GM18907 (cell line): Measurements from ENCODE around the gene UBE3C.
"Not testable (repeated sequence)": the region's sequence is repeated elsewhere in the genome, so short reads cannot be mapped to it uniquely, and the experiment has no call there.

Experiments used
- ATAC-seq: cut with Tn5 transposase; IDR thresholded peaks from one replicate; pipeline ENCODE4 v1.9.1; 2021; ENCODE audit warnings: mild to moderate bottlenecking, moderate library complexity; ENCODE audit not compliant: unreplicated experiment

UBE3C gene

GRCh38 chr7:157235357-157236333 is 96.9 kb downstream of the UBE3C start:
- ATAC-seq: no peak

- no peak for ATAC-seq
Measured at GRCh38 chr7:157238087-157238486, 99.4 kb downstream of the UBE3C start.

GRCh38 chr7:157239571-157240270 is 101.0 kb downstream of the UBE3C start:
- no peak for ATAC-seq

GRCh38 chr7:157241631-157242030 is 102.9 kb downstream of the UBE3C start:
- ATAC-seq: no peak

- no peak for ATAC-seq
Measured at GRCh38 chr7:157244516-157245294, 106.0 kb downstream of the UBE3C start.

- no peak for ATAC-seq
Measured at GRCh38 chr7:157246052-157246451, 107.3 kb downstream of the UBE3C start.

- ATAC-seq: no peak
Measured at GRCh38 chr7:157248659-157249058, 109.9 kb downstream of the UBE3C start.

- peak; percentile 69 for ATAC-seq
Measured at GRCh38 chr7:157250605-157251228, 112.0 kb downstream of the UBE3C start.

- not testable (repeated sequence) for ATAC-seq
Measured at GRCh38 chr7:157251817-157252216, 113.1 kb downstream of the UBE3C start.

GRCh38 chr7:157253850-157254249 is 115.1 kb downstream of the UBE3C start:
- no peak for ATAC-seq

GRCh38 chr7:157254781-157255180 is 116.1 kb downstream of the UBE3C start:
- not testable (repeated sequence) for ATAC-seq

- ATAC-seq: no peak
Measured at GRCh38 chr7:157255201-157255606, 116.5 kb downstream of the UBE3C start.

GRCh38 chr7:157263156-157263555 is 124.4 kb downstream of the UBE3C start:
- no peak for ATAC-seq

- ATAC-seq: no peak
Measured at GRCh38 chr7:157265051-157265450, 126.3 kb downstream of the UBE3C start.

GRCh38 chr7:157266272-157266671 is 127.5 kb downstream of the UBE3C start:
- ATAC-seq: no peak

- no peak for ATAC-seq
Measured at GRCh38 chr7:157267516-157267915, 128.8 kb downstream of the UBE3C start.

- no peak for ATAC-seq
Measured at GRCh38 chr7:157267956-157268355, 129.2 kb downstream of the UBE3C start.

GRCh38 chr7:157268540-157268939 is 129.8 kb downstream of the UBE3C start:
- no peak for ATAC-seq

GRCh38 chr7:157269341-157270059 is 130.8 kb downstream of the UBE3C start:
- no peak for ATAC-seq

- ATAC-seq: no peak
Measured at GRCh38 chr7:157270060-157270444, 131.3 kb downstream of the UBE3C start.
